GM18526 (cell line): ENCODE measurements around the gene PTPRO.

ENCODE experiments used
- POLR2A ChIP-seq: IDR thresholded peaks from 3 replicates; pipeline ENCODE4 v1.6.1; 2011; ENCODE audit not compliant: insufficient read length; ENCODE audit errors: extremely low read depth

PTPRO gene

GRCh38 chr12:15404485-15404884, 82.2 kb downstream of the PTPRO start:
- no peak for TF ChIP-seq POLR2A

- TF ChIP-seq POLR2A = no peak
These were observed 83.3 kb downstream of the PTPRO start for GRCh38 chr12:15405606-15406005.

- TF ChIP-seq POLR2A = no peak
These were observed 84.7 kb downstream of the PTPRO start for GRCh38 chr12:15407025-15407424.

- no peak for TF ChIP-seq POLR2A
These were observed 89.5 kb downstream of the PTPRO start for GRCh38 chr12:15411842-15412241.

GRCh38 chr12:15417691-15418090, 95.4 kb downstream of the PTPRO start:
- no peak for TF ChIP-seq POLR2A

GRCh38 chr12:15423629-15424028, 101.3 kb downstream of the PTPRO start:
- TF ChIP-seq POLR2A = no peak

GRCh38 chr12:15427913-15428312, 105.6 kb downstream of the PTPRO start:
- no peak for TF ChIP-seq POLR2A

GRCh38 chr12:15428632-15429031, 106.3 kb downstream of the PTPRO start:
- TF ChIP-seq POLR2A = no peak

- TF ChIP-seq POLR2A = no peak
These were observed 107.0 kb downstream of the PTPRO start for GRCh38 chr12:15429262-15429661.

GRCh38 chr12:15435597-15435996, 113.3 kb downstream of the PTPRO start:
- TF ChIP-seq POLR2A = no peak

- no peak for TF ChIP-seq POLR2A
These were observed 117.2 kb downstream of the PTPRO start for GRCh38 chr12:15439459-15439858.

GRCh38 chr12:15443050-15443449, 120.7 kb downstream of the PTPRO start:
- no peak for TF ChIP-seq POLR2A

GRCh38 chr12:15443611-15444010, 121.3 kb downstream of the PTPRO start:
- TF ChIP-seq POLR2A = no peak

GRCh38 chr12:15444523-15444922, 122.2 kb downstream of the PTPRO start:
- no peak for TF ChIP-seq POLR2A

- TF ChIP-seq POLR2A = no peak
These were observed 124.5 kb downstream of the PTPRO start for GRCh38 chr12:15446807-15447206.

GRCh38 chr12:15453613-15454012, 131.3 kb downstream of the PTPRO start:
- no peak for TF ChIP-seq POLR2A

- no peak for TF ChIP-seq POLR2A
These were observed 135.7 kb downstream of the PTPRO start for GRCh38 chr12:15458008-15458407.

GRCh38 chr12:15468911-15469310, 146.6 kb downstream of the PTPRO start:
- TF ChIP-seq POLR2A = no peak
